Liver (tissue), 3 donors: ENCODE measurements around the gene ARMC9.

ENCODE experiments used
- CTCF ChIP-seq: fragments of 150-350 bp; IDR thresholded peaks from 2 replicates; pipeline ENCODE4 v1.5.1; 2017; ENCODE audit warnings: improper control_type of control experiment, low read depth, low read length; ENCODE audit not compliant: missing input control
- FOXA1 ChIP-seq: IDR thresholded peaks from 2 replicates; pipeline ENCODE4 v1.6.1; 2016; ENCODE audit warnings: antibody characterized with exemption
- HNF4A ChIP-seq, 2 donors: conservative IDR thresholded peaks; 2 replicates each; pipeline ENCODE4 v1.6.1; 2016; ENCODE audit warnings: antibody characterized with exemption in 2 of 2, mild to moderate bottlenecking in 2 of 2
- JUND ChIP-seq, 2 donors: IDR thresholded peaks; 2 replicates each; pipeline ENCODE4 v1.6.1; 2016; ENCODE audit warnings: antibody characterized with exemption in 2 of 2
- RAD21 ChIP-seq, 2 donors: IDR thresholded peaks; 2 replicates each; pipeline ENCODE4 v1.6.1; 2016; ENCODE audit warnings: antibody characterized with exemption in 2 of 2, mild to moderate bottlenecking in 2 of 2
- SP1 ChIP-seq: IDR thresholded peaks from 2 replicates; pipeline ENCODE4 v1.6.1; 2018; ENCODE audit warnings: antibody characterized with exemption, mild to moderate bottlenecking
- TAF1 ChIP-seq: conservative IDR thresholded peaks from 2 replicates; pipeline ENCODE4 v1.6.1; 2016; ENCODE audit warnings: antibody characterized with exemption, mild to moderate bottlenecking
- TF ChIP-seq, protein P1 (sequence below): IDR thresholded peaks from 2 replicates; pipeline ENCODE4 v1.6.1; 2016; ENCODE audit warnings: antibody characterized with exemption
- TF ChIP-seq, protein P2 (sequence below): IDR thresholded peaks from 2 replicates; pipeline ENCODE4 v1.6.1; 2016; ENCODE audit warnings: antibody characterized with exemption
- TF ChIP-seq, protein P3 (sequence below): IDR thresholded peaks from 2 replicates; pipeline ENCODE4 v1.6.1; 2016; ENCODE audit warnings: antibody characterized with exemption
- donor health status: healthy.
- donor health status: healthy.

GRCh38 chr2:231160701-231161100 lies 37.7 kb upstream of the ARMC9 start:
- TF ChIP-seq CTCF (no peak), RAD21 (IDR thresholded peaks at IDR 0.05) (no peak), SP1 (no peak), JUND (IDR thresholded peaks at IDR 0.05) (no peak), FOXA1 (no peak), TAF1 (no peak), HNF4A (conservative IDR thresholded peaks at IDR 0.05) (no peak)
- TF ChIP-seq, protein P1, sequence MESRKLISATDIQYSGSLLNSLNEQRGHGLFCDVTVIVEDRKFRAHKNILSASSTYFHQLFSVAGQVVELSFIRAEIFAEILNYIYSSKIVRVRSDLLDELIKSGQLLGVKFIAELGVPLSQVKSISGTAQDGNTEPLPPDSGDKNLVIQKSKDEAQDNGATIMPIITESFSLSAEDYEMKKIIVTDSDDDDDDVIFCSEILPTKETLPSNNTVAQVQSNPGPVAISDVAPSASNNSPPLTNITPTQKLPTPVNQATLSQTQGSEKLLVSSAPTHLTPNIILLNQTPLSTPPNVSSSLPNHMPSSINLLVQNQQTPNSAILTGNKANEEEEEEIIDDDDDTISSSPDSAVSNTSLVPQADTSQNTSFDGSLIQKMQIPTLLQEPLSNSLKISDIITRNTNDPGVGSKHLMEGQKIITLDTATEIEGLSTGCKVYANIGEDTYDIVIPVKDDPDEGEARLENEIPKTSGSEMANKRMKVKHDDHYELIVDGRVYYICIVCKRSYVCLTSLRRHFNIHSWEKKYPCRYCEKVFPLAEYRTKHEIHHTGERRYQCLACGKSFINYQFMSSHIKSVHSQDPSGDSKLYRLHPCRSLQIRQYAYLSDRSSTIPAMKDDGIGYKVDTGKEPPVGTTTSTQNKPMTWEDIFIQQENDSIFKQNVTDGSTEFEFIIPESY: no peak
- TF ChIP-seq, protein P2, sequence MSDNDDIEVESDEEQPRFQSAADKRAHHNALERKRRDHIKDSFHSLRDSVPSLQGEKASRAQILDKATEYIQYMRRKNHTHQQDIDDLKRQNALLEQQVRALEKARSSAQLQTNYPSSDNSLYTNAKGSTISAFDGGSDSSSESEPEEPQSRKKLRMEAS: no peak
- TF ChIP-seq, protein P3, sequence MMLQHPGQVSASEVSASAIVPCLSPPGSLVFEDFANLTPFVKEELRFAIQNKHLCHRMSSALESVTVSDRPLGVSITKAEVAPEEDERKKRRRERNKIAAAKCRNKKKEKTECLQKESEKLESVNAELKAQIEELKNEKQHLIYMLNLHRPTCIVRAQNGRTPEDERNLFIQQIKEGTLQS: no peak
